HG03045 (cell line): ENCODE data around the gene BACE2.

Source experiments
- ATAC-seq: cut with Tn5 transposase; IDR thresholded peaks from one replicate; pipeline ENCODE4 v1.9.1; 2021; ENCODE audit warnings: mild to moderate bottlenecking, moderate library complexity; ENCODE audit not compliant: unreplicated experiment

BACE2 gene

DNA sequence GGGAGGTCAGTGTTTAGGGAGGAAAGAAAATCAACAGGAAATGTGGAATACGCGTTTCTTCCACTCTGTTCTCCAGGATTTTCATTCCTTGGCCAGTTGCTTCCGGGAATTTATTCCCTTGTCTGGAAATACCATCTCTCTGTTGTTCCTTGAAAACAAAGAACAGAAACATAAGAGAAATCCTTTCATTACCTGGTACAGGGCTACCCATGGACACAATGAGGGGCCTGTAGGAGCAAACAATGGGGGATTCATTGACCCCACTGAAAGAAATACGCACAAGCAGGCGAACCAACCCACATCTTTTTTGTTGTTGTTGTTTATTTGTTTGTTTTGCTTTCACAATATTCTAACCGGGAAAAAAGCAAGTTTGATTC is 20.0 kb upstream of the BACE2 start:
- no peak for ATAC-seq

- ATAC-seq: no peak
Measured at GRCh38 chr21:41148798-41149197, 19.2 kb upstream of the BACE2 start.

GRCh38 chr21:41149199-41149598 is 18.8 kb upstream of the BACE2 start:
- no peak for ATAC-seq

DNA sequence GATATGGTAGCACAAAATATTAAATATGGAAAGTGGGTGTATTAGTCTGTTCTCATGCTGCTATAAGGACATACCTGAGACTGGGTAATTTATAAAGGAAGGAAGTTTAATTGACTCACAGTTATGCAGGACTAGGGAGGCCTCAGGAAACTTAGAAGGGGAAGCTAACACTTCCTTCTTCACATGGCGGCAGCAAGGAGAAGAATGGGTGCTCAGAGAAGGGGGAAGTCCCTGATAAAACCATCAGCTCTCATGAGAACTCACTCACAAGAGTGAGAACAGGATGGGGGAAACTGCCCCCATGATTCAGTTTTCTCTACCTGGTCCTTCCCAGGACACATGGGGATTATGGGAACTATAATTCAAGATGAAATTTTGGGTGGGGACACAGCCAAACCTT is 15.8 kb upstream of the BACE2 start:
- ATAC-seq: no peak

GRCh38 chr21:41153443-41153842 is 14.5 kb upstream of the BACE2 start:
- no peak for ATAC-seq

DNA sequence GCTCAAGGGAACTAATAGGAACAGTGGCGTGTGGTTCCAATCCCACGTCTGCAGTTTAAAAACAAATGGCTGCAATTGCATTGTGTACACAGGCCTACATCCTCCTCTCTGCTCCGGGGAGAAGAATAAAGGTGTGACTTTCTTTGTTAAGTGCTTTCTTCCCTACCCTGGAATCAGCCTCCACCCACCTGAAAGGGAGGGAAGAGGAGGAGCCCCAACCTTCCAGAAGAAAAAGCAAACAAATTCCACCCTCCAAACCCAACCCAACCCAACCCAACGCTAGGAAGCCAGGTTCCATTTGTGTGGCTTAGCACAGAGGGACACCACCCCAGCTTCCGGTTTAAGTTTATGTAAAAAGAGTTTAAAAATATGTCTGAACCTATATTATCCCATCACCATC is 11.8 kb upstream of the BACE2 start:
- no peak for ATAC-seq

DNA sequence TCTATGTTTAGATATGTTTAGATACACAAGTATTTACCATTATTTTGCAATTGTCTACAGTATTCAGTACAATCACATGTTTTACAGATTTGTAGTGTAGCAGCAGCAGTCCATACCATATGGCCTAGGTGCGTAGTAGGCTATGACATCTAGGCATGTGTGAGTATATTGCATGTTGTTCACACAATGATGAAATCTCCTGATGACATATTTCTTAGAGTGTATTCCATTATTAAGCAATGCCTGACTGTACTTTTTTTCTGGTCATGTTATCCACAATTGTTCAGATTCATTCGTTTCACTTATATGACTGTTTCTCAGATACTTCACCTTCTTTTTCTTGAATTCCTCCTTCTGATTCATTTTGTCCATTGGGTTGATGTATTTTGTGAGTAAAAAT is 9.9 kb upstream of the BACE2 start:
- no peak for ATAC-seq

DNA sequence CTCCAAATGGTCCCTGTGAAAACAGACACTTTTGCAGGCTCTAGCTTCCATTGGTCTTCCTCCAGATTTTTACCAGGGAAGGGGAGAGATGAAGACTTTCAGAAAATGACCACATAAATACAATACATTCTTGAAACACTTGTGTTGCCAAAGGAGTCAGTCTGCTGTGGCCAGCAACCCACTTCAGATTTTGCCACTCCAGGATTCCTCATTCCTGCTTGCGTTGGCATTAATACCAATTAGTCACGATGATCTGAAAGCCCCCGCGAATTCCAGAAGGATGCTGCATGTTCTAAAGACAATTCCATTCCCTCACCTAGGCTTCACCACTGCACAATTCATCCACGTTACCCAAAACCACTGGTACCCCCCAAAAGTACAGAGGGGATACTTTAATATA is 7.9 kb upstream of the BACE2 start:
- no peak for ATAC-seq

GRCh38 chr21:41161428-41161827 is 6.5 kb upstream of the BACE2 start:
- ATAC-seq: no peak

- no peak for ATAC-seq
Measured at GRCh38 chr21:41162096-41162495, 5.9 kb upstream of the BACE2 start.

GRCh38 chr21:41163091-41163490 is 4.9 kb upstream of the BACE2 start:
- ATAC-seq: no peak

GRCh38 chr21:41164052-41164451 is 3.9 kb upstream of the BACE2 start:
- ATAC-seq: no peak

DNA sequence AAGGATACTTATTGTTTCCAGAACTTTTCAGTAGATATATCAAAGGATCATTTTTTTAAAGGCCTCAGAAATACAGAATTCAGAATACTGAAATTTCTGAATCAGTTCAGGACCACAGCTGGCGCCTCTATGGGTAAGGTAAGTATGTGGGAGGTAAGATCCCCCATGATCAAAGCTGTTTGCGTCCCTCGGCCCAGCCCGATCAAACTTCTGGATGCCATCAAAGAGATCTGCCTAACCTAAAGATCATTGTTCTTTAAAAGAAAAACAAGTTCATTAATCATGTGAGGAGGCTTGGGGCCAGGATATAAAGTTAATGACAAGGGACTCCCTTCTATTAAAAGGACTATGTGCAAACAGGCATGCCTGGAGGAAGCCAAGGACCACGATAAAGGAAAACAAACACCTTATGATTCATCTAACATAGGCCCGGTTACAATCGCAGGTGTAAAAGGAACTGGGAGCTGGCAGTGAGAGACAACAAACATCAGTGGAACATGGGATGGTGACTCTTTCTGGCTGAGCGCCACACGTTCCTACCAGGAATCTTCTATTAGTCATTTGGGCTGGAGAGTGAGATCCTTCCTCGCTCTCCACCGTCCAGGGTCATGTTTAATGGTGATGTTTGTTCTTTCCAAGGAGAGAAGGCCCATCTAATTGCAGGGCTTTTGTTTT is 2.8 kb upstream of the BACE2 start:
- ATAC-seq: no peak

- no peak for ATAC-seq
Measured at GRCh38 chr21:41166884-41167283, 1.1 kb upstream of the BACE2 start.

DNA sequence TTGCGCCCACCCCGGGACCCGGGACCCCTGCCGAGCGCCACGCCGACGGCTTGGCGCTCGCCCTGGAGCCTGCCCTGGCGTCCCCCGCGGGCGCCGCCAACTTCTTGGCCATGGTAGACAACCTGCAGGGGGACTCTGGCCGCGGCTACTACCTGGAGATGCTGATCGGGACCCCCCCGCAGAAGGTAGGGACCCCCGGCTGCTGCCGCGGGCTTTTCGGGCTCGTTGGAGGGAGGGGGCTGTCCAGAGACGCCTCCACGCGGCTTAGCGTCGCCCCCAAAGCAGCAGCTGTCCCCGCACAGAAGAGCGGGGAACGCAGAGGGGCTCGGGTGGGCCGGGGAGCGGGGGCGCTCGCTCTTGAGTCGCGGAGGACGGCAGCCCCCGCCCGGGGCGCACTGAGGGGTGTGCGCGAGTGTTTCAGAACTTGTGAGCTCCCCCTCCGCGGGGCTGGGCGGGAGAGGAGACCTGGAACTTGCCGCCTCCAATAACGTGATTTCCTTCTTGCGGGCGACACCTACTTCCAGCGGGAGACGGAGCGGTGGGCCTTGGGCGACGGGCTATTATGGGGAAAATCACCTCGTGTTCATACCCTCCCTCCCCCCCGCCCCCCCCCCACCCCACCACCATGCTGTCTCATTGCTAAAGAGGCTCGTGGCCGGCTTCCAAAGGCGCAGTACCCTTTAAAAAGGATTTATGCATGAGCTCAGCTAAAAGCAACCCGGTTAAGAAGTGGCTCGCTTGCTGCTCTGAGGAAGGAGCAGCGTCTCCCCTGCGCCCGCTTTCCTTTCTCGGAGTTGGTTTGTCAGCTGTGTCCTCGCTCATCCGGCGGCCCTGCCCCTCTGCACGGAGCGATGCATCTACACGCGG is 664 bp downstream of the BACE2 start:
- ATAC-seq: no peak

GRCh38 chr21:41169258-41169576 is 1.3 kb downstream of the BACE2 start:
- no peak for ATAC-seq

DNA sequence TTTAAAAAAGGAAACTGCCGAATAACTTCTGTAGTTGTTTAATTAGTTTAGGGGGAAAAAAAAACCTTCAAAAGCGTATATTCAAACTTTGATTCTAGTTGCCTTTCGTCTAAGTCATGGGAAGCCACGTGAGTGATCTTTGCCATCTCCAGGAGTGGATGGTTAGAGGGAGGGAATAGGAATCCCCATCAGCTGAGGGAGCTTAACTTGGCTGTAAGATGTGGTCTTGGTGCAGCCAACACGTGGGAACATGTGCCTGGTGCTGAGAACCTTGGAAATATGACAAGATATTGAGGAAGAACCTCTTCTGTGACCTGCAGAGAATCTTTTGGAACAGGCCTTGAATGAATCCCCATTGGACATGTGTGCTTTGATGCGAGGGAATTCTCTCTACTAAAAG is 1.7 kb downstream of the BACE2 start:
- ATAC-seq: no peak

DNA sequence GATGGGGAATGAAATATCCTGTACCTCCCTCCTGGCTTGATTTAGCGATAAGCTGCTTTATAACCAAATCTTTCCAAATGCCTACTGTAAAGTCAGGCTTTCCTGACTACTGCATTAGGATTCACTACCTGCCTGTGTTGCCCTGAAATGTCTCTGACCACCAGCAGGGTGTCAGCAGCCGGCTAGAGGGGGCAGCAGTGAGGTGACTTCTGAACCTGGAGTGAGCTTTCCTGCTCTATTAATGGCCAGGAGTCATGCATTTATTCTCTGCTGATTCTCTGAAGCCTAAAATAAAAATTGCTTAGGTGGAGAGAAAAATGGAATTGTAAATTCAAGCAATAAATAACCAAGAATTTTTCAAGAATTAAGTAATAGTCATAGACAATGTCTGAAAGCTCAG is 2.5 kb downstream of the BACE2 start:
- no peak for ATAC-seq

DNA sequence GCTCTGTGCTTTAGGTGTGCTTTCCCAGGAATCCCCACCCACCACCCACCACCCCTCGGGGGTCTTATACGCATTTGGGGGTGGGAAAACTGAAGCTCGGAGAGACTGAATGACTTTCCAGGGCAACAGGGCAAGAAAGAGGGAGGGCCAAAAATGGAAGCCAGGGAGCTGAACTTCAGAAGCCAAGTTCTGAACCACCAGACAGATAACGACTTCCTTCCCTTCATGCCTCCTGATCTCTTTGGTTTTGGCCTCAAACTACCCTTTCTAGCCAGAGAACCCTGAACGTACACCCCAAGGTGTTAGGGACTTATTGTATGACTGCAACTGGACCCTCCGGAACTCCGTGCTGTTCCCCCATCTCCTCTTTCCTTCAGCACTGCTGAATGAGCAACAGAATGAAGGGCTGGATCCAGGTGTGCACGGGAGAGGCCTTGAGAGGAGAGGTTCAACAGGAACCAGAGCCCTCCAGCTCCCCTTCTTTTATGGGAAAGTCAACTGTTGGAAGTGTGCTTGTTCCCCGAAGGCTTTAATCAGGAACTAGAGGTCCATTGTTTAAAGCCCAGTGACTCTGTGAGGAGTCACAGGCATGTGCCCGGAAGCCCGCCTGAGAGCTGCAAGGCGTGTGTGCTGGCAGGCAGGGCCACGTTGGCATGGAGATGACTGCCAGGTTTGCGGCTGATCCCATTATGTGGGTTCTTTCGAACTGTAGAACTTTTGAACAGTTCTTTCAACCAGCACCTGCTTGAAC is 3.1 kb downstream of the BACE2 start:
- ATAC-seq: no peak

- ATAC-seq: no peak
Measured at GRCh38 chr21:41175080-41175479, 7.1 kb downstream of the BACE2 start.

DNA sequence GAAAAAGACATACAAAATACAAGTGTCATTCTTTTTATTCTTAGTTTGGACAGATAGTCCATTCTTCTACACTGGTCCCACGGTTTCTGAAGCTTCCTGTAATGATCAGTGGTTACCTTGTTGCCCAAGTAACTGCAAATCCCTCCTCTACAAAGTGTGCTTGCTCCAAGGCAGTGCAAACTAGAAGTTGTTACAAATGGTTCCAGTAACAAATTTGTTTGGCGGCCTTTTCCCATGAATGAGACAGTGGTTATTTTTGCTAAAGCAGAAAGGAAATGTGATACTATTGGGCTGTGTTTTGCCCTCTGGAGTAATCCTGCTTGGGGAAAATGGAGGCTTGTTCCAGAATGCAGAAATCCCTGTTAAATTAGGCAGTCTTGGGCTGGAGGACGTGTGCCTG is 8.9 kb downstream of the BACE2 start:
- no peak for ATAC-seq

GRCh38 chr21:41180752-41181151 is 12.8 kb downstream of the BACE2 start:
- no peak for ATAC-seq
